Measurements from ENCODE around the gene ZNF319. TPM values are rescaled to one million over a fixed set of nuclear protein-coding genes. Genes with fewer than 3 reads are reported as not detected.

ZNF319 gene
- total and polyA plus RNA-seq, 4 donors, result 0.64 to 3.4 (median 2.6) TPM

- Histone ChIP-seq H3K36me3 (ENCODE audit: control insufficient read depth in 4 of 4, insufficient read depth in 3 of 4, low read depth in 1 of 4, low read length in 3 of 4) (peaks cover 15 to 64% (median 38%) of the 10 kb centered on the region in 4 donors), H3K27me3 (ENCODE audit: control insufficient read depth in 4 of 4, insufficient read depth in 4 of 4, low read length in 3 of 4) (no peaks in the 10 kb centered on the region), H3K4me3 (ENCODE audit: low read depth in 1 of 3, low read length in 3 of 3) (no peak overlapping the region), H3K27ac (ENCODE audit: low read depth in 1 of 2, low read length in 2 of 2) (no peak overlapping the region), H3K9me3 (ENCODE audit: control insufficient read depth in 4 of 4, low read length in 3 of 4) (no peaks in the 10 kb centered on the region), H3K4me1 (ENCODE audit: control insufficient read depth in 4 of 4, insufficient read depth in 4 of 4, low read length in 3 of 4) (peaks cover 0 to 9% (median 5%) of the 10 kb centered on the region in 4 donors), H3K9ac (ENCODE audit: low read depth in 1 of 2, low read length in 2 of 2) (no peak overlapping the region)
- WGBS, result 92% methylated on average over 22 of the region's 22 CpGs
- no peak for DNase-seq (ENCODE audit: low spot score)
- TF ChIP-seq SP1 (IDR thresholded peaks at IDR 0.05), result no peak
- TF ChIP-seq GABPA (IDR thresholded peaks at IDR 0.05 in 1 of 2, conservative IDR thresholded peaks at IDR 0.05 in 1 of 2), result no peak
- TF ChIP-seq YY1 (IDR thresholded peaks at IDR 0.05), result no peak
- TF ChIP-seq EGR1 (IDR thresholded peaks at IDR 0.05; ENCODE audit: low read depth in 2 of 2), result no peak
- TF ChIP-seq, protein P1, sequence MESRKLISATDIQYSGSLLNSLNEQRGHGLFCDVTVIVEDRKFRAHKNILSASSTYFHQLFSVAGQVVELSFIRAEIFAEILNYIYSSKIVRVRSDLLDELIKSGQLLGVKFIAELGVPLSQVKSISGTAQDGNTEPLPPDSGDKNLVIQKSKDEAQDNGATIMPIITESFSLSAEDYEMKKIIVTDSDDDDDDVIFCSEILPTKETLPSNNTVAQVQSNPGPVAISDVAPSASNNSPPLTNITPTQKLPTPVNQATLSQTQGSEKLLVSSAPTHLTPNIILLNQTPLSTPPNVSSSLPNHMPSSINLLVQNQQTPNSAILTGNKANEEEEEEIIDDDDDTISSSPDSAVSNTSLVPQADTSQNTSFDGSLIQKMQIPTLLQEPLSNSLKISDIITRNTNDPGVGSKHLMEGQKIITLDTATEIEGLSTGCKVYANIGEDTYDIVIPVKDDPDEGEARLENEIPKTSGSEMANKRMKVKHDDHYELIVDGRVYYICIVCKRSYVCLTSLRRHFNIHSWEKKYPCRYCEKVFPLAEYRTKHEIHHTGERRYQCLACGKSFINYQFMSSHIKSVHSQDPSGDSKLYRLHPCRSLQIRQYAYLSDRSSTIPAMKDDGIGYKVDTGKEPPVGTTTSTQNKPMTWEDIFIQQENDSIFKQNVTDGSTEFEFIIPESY (IDR thresholded peaks at IDR 0.05), result no peak
- TF ChIP-seq NR2F2 (IDR thresholded peaks at IDR 0.05), result no peak
- no peak for TF ChIP-seq HNF4G (IDR thresholded peaks at IDR 0.05)
These were observed 41.8 kb upstream of the ZNF319 start for GRCh38 chr16:58042001-58042885.

DNA sequence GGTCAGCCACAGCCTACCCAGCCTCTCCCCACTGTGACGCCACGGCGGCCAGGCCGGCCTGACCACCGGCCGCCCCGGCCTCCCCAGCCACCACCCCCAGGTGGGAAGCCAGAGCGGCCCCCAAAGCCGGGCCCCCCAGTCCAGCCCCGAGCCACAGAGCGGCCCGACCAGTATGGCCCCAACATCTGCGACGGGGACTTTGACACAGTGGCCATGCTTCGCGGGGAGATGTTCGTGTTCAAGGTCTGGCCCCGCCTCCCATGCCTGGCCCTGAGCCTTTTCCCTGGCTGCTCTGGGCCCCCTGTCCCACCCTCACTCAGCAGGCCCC is 41.1 kb upstream of the ZNF319 start:
- Histone ChIP-seq H3K27me3 (ENCODE audit: control insufficient read depth in 4 of 4, insufficient read depth in 4 of 4, low read length in 3 of 4) (no peaks in the 10 kb centered on the region), H3K9me3 (ENCODE audit: control insufficient read depth in 4 of 4, low read length in 3 of 4) (no peaks in the 10 kb centered on the region), H3K4me3 (ENCODE audit: low read depth in 1 of 3, low read length in 3 of 3) (no peak overlapping the region), H3K36me3 (ENCODE audit: control insufficient read depth in 4 of 4, insufficient read depth in 3 of 4, low read depth in 1 of 4, low read length in 3 of 4) (peaks cover 15 to 64% (median 38%) of the 10 kb centered on the region in 4 donors), H3K4me1 (ENCODE audit: control insufficient read depth in 4 of 4, insufficient read depth in 4 of 4, low read length in 3 of 4) (peaks cover 0 to 9% (median 5%) of the 10 kb centered on the region in 4 donors), H3K9ac (ENCODE audit: low read depth in 1 of 2, low read length in 2 of 2) (no peak overlapping the region), H3K27ac (ENCODE audit: low read depth in 1 of 2, low read length in 2 of 2) (no peak overlapping the region)
- WGBS, result 95% methylated on average over 18 of the region's 18 CpGs
- TF ChIP-seq, protein P1 (IDR thresholded peaks at IDR 0.05), result no peak
- TF ChIP-seq JUND (IDR thresholded peaks at IDR 0.05), result no peak
- TF ChIP-seq YY1 (IDR thresholded peaks at IDR 0.05), result no peak
- TF ChIP-seq MAX (IDR thresholded peaks at IDR 0.05), result no peak
- no peak for TF ChIP-seq NR2F2 (IDR thresholded peaks at IDR 0.05)
- TF ChIP-seq SP1 (IDR thresholded peaks at IDR 0.05), result no peak
- no peak for TF ChIP-seq GABPA (IDR thresholded peaks at IDR 0.05 in 1 of 2, conservative IDR thresholded peaks at IDR 0.05 in 1 of 2)
- no peak for TF ChIP-seq TAF1 (conservative IDR thresholded peaks at IDR 0.05)
- TF ChIP-seq FOXA2 (IDR thresholded peaks at IDR 0.05), result no peak
- DNase-seq (ENCODE audit: low spot score), result no peak

DNA sequence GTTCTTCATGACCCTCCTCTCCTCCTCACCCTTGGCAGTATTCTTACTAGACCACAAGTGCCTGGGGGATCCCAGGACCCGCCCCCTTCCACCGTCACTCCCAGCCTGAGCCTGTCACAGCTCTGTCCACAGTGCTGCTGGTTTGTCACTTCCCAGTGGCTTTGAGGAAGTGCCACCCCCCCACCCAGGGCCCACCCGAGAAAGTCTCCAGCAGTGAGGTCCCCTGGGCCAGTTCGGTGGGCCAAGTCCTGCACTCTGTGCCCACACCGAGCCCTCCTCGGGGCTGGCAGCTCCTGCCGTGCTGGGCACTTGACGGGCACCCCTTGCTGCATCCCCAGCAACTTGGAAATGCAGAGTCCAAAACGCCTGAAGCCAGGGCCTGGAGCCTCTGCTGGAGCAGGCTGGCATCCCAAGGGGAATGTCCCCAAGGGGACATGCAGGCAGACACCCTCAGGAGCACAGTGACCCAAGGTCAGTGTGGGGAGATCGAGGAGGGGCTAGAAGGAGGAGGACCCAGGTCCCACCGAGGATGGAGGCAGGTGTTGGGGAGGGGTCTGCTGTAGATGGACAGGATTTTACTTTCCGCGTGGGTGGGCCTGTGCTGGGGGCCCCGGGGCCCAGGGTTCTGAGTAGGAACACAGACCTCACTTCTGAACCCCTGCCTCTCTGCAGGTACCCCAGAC is 40.6 kb upstream of the ZNF319 start:
- H3K36me3 ChIP-seq (ENCODE audit: control insufficient read depth in 4 of 4, insufficient read depth in 3 of 4, low read depth in 1 of 4, low read length in 3 of 4), result peaks cover 15 to 64% (median 38%) of the 10 kb centered on the region in 4 donors
- TF ChIP-seq MAX (IDR thresholded peaks at IDR 0.05), result no peak
- no peak for TF ChIP-seq FOXA2 (IDR thresholded peaks at IDR 0.05)
- no peak for TF ChIP-seq GABPA (IDR thresholded peaks at IDR 0.05 in 1 of 2, conservative IDR thresholded peaks at IDR 0.05 in 1 of 2)
- TF ChIP-seq SP1 (IDR thresholded peaks at IDR 0.05), result no peak
- TF ChIP-seq, protein P1 (IDR thresholded peaks at IDR 0.05), result no peak
- TF ChIP-seq, protein P2, sequence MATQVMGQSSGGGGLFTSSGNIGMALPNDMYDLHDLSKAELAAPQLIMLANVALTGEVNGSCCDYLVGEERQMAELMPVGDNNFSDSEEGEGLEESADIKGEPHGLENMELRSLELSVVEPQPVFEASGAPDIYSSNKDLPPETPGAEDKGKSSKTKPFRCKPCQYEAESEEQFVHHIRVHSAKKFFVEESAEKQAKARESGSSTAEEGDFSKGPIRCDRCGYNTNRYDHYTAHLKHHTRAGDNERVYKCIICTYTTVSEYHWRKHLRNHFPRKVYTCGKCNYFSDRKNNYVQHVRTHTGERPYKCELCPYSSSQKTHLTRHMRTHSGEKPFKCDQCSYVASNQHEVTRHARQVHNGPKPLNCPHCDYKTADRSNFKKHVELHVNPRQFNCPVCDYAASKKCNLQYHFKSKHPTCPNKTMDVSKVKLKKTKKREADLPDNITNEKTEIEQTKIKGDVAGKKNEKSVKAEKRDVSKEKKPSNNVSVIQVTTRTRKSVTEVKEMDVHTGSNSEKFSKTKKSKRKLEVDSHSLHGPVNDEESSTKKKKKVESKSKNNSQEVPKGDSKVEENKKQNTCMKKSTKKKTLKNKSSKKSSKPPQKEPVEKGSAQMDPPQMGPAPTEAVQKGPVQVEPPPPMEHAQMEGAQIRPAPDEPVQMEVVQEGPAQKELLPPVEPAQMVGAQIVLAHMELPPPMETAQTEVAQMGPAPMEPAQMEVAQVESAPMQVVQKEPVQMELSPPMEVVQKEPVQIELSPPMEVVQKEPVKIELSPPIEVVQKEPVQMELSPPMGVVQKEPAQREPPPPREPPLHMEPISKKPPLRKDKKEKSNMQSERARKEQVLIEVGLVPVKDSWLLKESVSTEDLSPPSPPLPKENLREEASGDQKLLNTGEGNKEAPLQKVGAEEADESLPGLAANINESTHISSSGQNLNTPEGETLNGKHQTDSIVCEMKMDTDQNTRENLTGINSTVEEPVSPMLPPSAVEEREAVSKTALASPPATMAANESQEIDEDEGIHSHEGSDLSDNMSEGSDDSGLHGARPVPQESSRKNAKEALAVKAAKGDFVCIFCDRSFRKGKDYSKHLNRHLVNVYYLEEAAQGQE (IDR thresholded peaks at IDR 0.05), result no peak

More for the DNA sequence above, 40.6 kb upstream of the ZNF319 start:
- WGBS, result 90% methylated on average over 14 of the region's 14 CpGs
- DNase-seq (ENCODE audit: low spot score), result no peak
- H3K27me3 ChIP-seq (ENCODE audit: control insufficient read depth in 4 of 4, insufficient read depth in 4 of 4, low read length in 3 of 4), result no peaks in the 10 kb centered on the region
- no peaks in the 10 kb centered on the region for H3K9me3 ChIP-seq (ENCODE audit: control insufficient read depth in 4 of 4, low read length in 3 of 4)
- H3K4me1 ChIP-seq (ENCODE audit: control insufficient read depth in 4 of 4, insufficient read depth in 4 of 4, low read length in 3 of 4), result peaks cover 0 to 9% (median 5%) of the 10 kb centered on the region in 4 donors
- H3K4me3 ChIP-seq (ENCODE audit: low read depth in 1 of 3, low read length in 3 of 3), result no peak overlapping the region
- H3K9ac ChIP-seq (ENCODE audit: low read depth in 1 of 2, low read length in 2 of 2), result no peak overlapping the region
- no peak overlapping the region for H3K27ac ChIP-seq (ENCODE audit: low read depth in 1 of 2, low read length in 2 of 2)
